Measurements from ENCODE around the gene POMT1. TPM values are rescaled to one million over a fixed set of nuclear protein-coding genes. Genes with fewer than 3 reads are reported as not detected.

The POMT1 gene
- total RNA-seq, 1 experiment from 2014 or later = 58.0 TPM

GRCh38 chr9:131518553-131518952 is 15.8 kb downstream of the POMT1 start:
- ChIA-PET POLR2A (no interaction called here), CTCF (no interaction called here)
- TF ChIP-seq POLR2AphosphoS5 (IDR thresholded peaks at IDR 0.05; ENCODE audit: low read depth, low read length) (no peak), REST (IDR thresholded peaks at IDR 0.05; ENCODE audit: insufficient read depth in 1 of 2, low read depth in 2 of 2, low read length in 1 of 2) (no peak), TCF7L2 (IDR thresholded peaks at IDR 0.05; ENCODE audit: low read depth, low read length) (no peak), SIN3A (IDR thresholded peaks at IDR 0.05; ENCODE audit: borderline replicate concordance, insufficient read depth, low read depth, low read length) (no peak), CTCF (IDR thresholded peaks at IDR 0.05) (no peak)
- Histone ChIP-seq H3K9me3 (ENCODE audit: control insufficient read depth, insufficient read depth, low read depth, low read length) (no peaks in the 10 kb centered on the region), H3K27ac (ENCODE audit: low read length) (no peak overlapping the region), H3K4me3 (ENCODE audit: low read depth in 2 of 2, low read length in 2 of 2) (no peak overlapping the region), H3K36me3 (ENCODE audit: control insufficient read depth, insufficient read depth, low read length) (no peaks in the 10 kb centered on the region; the same call in 1 of the 2 replicates), H3K4me1 (ENCODE audit: control insufficient read depth, insufficient read depth, low read length) (no peaks in the 10 kb centered on the region), H3K27me3 (ENCODE audit: control insufficient read depth, insufficient read depth, low read length) (no peaks in the 10 kb centered on the region)
- BruUV-seq (replicated peaks) = no TSS peak
- in situ Hi-C loops (cut with HindIII; ENCODE audit: low pct_unique_long_range_greater_than_20kb, low sequenced_read_pairs) (no loop called here), intact Hi-C loops (cut with micrococcal nuclease; ENCODE audit: unreplicated experiment) (no loop called here)
- no peak for DNase-seq (ENCODE audit: low read depth, low spot score)
- ATAC-seq = no peak

- TF ChIP-seq SIN3A (IDR thresholded peaks at IDR 0.05; ENCODE audit: borderline replicate concordance, insufficient read depth, low read depth, low read length) (no peak), POLR2AphosphoS5 (IDR thresholded peaks at IDR 0.05; ENCODE audit: low read depth, low read length) (no peak), TCF7L2 (IDR thresholded peaks at IDR 0.05; ENCODE audit: low read depth, low read length) (no peak), REST (IDR thresholded peaks at IDR 0.05; ENCODE audit: insufficient read depth in 1 of 2, low read depth in 2 of 2, low read length in 1 of 2) (no peak), CTCF (IDR thresholded peaks at IDR 0.05) (no peak)
- POLR2A ChIA-PET = interaction anchor here (0.5 kb wide), 1 partner anchor 15 kb away, joined by 6 read pairs; no protein-coding TSS in a partner anchor
- no TSS peak for BruUV-seq (replicated peaks)
- no peak for DNase-seq (ENCODE audit: low read depth, low spot score)
- in situ Hi-C loops (cut with HindIII; ENCODE audit: low pct_unique_long_range_greater_than_20kb, low sequenced_read_pairs) (no loop called here), intact Hi-C loops (cut with micrococcal nuclease; ENCODE audit: unreplicated experiment) (no loop called here)
- no peak for ATAC-seq
- Histone ChIP-seq H3K4me1 (ENCODE audit: control insufficient read depth, insufficient read depth, low read length) (no peaks in the 10 kb centered on the region), H3K9me3 (ENCODE audit: control insufficient read depth, insufficient read depth, low read depth, low read length) (no peaks in the 10 kb centered on the region), H3K4me3 (ENCODE audit: low read depth in 2 of 2, low read length in 2 of 2) (no peak overlapping the region), H3K27ac (ENCODE audit: low read length) (no peak overlapping the region), H3K27me3 (ENCODE audit: control insufficient read depth, insufficient read depth, low read length) (no peaks in the 10 kb centered on the region), H3K36me3 (ENCODE audit: control insufficient read depth, insufficient read depth, low read length) (no peaks in the 10 kb centered on the region; the same call in 1 of the 2 replicates)
- CTCF ChIA-PET = interaction anchor here (0.5 kb wide), 1 partner anchor 77 kb away, joined by 3 read pairs; no protein-coding TSS in a partner anchor
These were observed 17.8 kb downstream of the POMT1 start for GRCh38 chr9:131520503-131520902.
